ENCODE results near the gene TNIK.

The TNIK gene

GRCh38 chr3:171459942-171460724 is at the start of gene TNIK:
TSS of gene TNIK (minus strand) at chr3:171460405. CDS start at chr3:171460063, 342 bp downstream.
- peak; percentile 90 to 95 (median 92) for DNase-seq

DNA sequence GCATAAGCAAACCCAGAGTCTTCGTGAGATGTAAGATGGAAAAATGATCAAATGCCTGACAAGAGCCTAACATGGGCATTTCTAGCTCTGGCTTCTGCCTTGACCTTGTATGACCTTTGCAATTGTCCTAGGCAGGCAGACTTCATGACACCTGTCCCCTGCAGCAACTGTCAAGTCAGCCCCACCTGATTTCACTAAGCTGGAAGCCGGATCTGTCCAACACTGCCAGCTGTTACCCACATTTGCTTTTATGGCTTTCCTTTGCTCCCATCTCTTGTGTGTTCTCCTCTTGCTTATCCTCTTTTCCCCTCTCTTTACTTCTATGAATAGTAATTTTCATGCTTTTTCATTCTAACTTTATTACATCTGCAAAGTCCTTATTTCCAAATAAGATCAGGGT is 48.5 kb upstream of the TNIK start:
- DNase-seq, result no peak

- no peak for DNase-seq
Observed at GRCh38 chr3:171508206-171508605, 48.0 kb upstream of the TNIK start.

GRCh38 chr3:171506743-171507319 is 46.6 kb upstream of the TNIK start:
- DNase-seq, result no peak

DNA sequence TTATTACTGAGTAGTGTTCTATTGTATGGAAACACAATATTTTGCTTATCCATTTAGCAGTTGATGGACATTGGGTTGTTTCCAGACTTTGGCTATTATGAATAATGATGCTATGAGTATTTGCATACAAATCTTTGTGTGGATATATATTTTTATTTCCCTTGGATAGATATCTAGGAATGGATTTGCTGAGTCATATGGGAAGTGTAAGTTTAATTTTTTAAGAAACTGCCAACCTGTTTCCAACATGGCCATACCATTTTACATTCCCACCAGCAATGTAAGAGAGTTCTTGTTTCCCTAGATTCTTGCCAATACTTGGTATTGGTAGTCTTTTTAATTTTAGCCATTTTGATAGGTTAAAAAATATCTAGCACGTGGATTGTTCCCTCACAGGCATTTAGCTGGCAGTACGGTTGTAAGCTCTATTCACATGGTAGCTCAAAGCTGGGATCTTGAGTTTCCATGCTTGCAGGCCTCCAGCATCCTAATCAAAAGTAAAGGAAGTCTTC is 45.7 kb upstream of the TNIK start:
- no peak for DNase-seq

DNA sequence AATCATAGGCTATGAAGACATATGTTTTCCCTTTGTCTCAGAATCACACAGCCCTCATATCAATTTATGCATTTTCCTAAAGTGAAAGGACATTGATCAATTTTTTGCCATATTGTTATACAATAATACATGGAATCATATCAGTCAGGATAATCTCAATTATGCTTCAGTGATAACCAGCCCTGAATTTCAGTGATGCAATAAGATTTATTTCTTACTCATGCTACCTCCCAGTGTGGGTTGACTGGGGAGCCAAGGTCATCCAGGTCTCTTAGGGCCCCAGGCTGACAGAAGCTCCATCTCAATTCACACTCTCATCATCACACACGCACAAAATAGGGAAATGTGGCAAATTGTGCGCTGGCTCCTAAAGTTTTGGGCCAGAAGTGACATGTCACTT is 44.2 kb upstream of the TNIK start:
- no peak for DNase-seq

DNA sequence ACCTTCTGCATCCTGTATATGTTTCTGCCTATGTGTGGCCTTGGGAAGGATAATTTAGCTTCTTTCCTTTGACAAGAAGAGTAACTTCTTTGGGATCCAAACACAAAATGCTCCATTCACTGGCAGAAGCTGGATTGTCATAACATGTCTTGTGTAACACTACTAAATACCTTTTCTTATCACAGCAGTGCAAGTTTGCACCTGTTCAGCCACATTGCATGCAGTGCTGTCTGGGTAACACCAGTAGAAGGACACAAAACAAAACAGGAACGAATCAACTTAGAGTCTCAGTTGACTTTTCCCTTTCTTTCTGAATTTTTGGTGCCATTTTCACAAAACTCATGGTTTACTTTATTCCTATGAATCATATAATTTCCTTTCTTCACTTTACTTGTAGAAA is 43.6 kb upstream of the TNIK start:
- no peak for DNase-seq

GRCh38 chr3:171498921-171499320 is 38.7 kb upstream of the TNIK start:
- DNase-seq, result no peak

- DNase-seq, result no peak
Observed at GRCh38 chr3:171497468-171497867, 37.3 kb upstream of the TNIK start.

DNA sequence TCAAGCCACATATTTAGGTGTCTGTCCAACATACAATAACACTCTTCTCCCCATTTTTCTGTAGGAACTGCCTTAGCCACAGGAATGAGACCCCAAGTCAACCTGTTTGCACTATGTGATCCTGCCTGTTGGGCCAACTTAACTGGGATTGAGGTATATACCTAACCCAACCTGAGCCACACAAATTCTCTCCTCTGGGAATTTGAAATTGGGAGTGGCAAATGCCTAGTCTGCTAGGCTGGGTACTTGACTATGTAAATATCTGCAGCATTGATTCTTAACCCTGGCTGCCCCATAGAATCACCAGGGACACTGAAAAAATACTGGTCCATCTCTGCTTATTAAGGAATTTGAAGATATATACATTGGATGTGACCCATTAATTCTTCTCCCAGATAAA is 35.2 kb upstream of the TNIK start:
- DNase-seq, result no peak

GRCh38 chr3:171494457-171495109 is 34.4 kb upstream of the TNIK start:
- peak in 4 of 6 experiments; percentile 2 to 79 (median 78) for DNase-seq

GRCh38 chr3:171491361-171491760 is 31.2 kb upstream of the TNIK start:
- DNase-seq, result peak in 3 of 6 experiments; percentile 40 to 55 (median 45)

DNA sequence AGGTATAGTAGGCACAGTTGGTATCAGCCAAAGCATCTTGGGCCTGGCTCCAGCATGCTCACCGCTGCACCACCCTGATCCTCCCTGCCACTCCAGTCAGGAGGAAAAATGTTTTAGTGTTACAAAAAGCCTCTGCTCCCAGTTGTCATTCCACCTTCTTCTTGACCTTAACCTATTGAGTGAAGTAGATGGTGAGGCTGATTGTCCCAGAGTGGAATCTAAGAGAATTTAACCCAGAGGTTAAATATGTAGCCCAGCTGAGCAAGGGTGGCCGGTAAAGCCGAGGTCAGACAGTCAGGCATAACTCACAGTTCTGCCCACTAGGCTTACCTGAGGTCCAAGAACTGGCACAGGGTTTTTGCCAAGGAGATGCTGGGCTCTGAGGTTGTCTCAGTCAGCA is 30.7 kb upstream of the TNIK start:
- DNase-seq, result no peak

DNA sequence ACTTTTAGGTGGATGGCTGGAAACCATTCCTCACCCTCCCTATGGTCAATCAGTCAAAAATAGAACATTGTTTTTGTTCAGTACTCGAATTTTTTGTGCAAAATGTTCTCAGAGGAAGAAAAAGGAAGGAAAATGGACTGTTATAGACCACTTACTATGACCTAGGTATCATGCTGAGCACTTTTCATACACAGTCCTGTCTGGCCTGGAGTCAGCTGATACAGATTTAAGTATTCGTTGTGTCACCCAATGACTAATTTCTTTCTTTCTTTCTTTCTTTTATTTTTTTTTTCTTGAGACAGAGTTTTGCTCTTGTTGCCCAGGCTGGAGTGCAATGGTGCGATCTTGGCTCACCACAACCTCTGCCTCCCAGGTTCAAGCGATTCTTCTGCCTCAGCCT is 29.1 kb upstream of the TNIK start:
- no peak for DNase-seq

GRCh38 chr3:171488479-171488878 is 28.3 kb upstream of the TNIK start:
- no peak for DNase-seq

- DNase-seq, result no peak
Observed at GRCh38 chr3:171487382-171487781, 27.2 kb upstream of the TNIK start.

DNA sequence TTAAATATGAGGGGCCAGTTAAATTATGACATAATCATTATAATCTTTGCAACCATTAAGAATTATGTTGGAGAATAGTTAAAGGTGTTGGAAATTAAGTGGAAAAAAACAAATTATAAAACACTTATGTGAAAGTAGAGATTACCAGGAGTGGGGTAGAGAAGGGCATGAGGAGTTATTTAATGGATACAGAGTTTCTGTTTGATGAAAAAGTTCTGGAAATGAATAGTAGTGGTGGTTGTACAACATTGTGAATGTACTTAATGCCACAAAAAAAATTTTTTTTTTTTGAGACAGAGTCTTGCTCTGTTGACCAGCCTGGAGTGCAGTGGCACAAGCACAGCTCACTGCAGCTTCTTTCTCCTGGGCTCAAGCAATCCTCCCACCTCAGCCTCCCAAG is 25.1 kb upstream of the TNIK start:
- no peak for DNase-seq

- no peak for DNase-seq
Observed at GRCh38 chr3:171481011-171481410, 20.8 kb upstream of the TNIK start.

DNA sequence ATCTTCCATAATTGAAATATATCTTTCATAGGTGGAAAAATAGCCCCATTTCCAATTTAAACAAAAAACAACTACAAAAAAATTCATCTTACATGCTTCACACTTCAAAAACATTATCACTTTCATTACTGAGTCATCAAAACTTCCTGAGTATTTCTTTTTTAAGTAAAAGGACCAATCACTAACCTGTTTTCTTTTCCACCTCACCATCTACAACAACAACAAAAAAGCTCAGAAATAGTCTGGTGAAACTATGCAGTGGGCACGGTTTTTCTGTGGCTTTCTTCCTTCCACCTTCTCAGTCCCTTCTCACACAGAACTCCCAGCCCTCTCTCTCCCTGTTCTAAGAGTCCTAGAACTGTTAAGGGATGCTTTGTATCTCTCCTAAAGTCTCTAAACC is 20.3 kb upstream of the TNIK start:
- peak in 3 of 6 experiments; percentile 14 to 31 (median 23) for DNase-seq

- DNase-seq, result no peak
Observed at GRCh38 chr3:171476532-171477102, 16.4 kb upstream of the TNIK start.

DNA sequence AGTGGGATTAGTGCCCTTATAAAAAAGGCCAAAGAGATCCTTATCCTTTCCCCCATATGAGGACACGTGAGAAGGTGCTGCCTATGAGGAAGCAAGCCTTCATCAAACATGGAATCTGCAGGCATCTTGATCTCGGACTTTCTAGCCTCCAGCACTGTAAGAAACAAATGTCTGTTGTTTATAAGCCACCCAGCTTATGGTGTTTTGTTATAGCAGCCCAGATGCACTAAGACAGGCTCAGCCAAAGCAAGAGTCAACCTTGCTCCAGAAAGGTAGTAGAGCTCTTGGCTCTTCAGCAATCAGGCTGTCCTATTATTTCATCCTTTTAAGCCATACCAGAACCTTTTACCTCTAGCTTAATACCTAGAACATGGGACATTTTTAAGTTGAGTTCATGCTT is 12.3 kb upstream of the TNIK start:
- DNase-seq, result no peak

DNA sequence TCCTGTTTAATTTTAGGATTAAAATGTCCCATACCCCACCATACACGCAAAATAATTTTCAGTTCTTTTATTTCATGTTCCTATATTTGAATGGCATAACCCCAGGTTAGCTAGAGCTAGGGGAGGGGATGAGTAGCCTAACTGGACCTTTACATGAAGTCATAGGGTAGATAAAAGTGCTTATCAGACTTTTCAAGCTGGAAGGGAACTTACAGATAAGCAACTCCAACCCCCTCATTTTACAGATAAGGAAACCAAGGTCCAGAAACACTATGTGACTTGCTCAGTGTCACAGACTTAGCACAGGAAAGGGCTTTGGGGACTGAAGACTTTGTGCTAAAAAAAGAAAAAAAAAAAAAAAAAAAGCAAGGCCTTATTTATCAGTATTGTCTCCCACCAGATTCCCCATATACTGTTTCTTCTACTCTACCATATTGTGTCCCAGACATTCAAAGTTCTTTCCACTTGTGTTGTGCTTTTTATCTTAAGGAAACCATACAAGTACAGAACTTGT is 10.6 kb upstream of the TNIK start:
- no peak for DNase-seq

DNA sequence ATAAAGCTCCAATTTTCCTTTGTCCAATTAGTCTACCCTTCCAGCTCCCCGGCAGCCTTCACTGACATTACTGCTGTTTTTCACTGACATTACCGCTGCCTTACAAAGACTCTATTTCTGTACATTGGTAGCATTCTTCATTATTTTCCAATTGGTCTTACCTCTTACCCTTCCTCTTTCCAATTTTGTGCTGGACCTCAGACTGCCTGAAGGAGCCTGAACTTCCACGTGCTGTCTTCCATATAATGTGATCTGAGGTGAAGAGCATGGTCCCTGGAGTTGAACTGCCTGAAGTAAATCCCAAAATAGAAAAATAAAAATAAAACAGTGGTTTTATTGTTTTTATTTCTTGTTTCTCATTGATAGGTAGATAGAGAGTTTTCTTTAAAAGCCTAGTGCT is 9.2 kb upstream of the TNIK start:
- DNase-seq, result no peak

Data from stimulated activated naive CD4-positive, alpha-beta T cell (primary cell).